WERI-Rb-1 (cell line): ENCODE data around the gene NKAIN2.

Experiments used
- DNase-seq: peaks from one replicate; pipeline ENCODE4 v3.0.0-alpha.2; 2020
- H3K27ac ChIP-seq: fragments of 250-450 bp; sonication (Bioruptor Pico); 2 replicates; pipeline ENCODE4 v1.5.1; 2020; ENCODE audit warnings: mild to moderate bottlenecking, moderate library complexity
- H3K27me3 ChIP-seq: fragments of 250-450 bp; sonication (Bioruptor Pico); 2 replicates; pipeline ENCODE4 v1.5.1; 2021; ENCODE audit warnings: mild to moderate bottlenecking, low read depth, moderate library complexity; ENCODE audit not compliant: insufficient read depth, severe bottlenecking
- H3K36me3 ChIP-seq: fragments of 250-450 bp; sonication (Bioruptor Pico); 2 replicates; pipeline ENCODE4 v1.5.1; 2020; ENCODE audit warnings: mild to moderate bottlenecking, moderate library complexity
- H3K4me3 ChIP-seq: 2 replicates; pipeline ENCODE4 v1.5.1; 2011; ENCODE audit warnings: low read depth, mild to moderate bottlenecking, control low read depth, low read length
- H3K9me3 ChIP-seq: fragments of 250-450 bp; sonication (Bioruptor Pico); 2 replicates; pipeline ENCODE4 v1.5.1; 2021; ENCODE audit warnings: mild to moderate bottlenecking, moderate library complexity; ENCODE audit not compliant: severe bottlenecking
- TF ChIP-seq, protein P1 (sequence below): IDR thresholded peaks from 2 replicates; pipeline ENCODE4 v1.5.1; 2011; ENCODE audit warnings: low read depth, mild to moderate bottlenecking, control low read depth, inconsistent platforms, low read length

The NKAIN2 gene

DNA sequence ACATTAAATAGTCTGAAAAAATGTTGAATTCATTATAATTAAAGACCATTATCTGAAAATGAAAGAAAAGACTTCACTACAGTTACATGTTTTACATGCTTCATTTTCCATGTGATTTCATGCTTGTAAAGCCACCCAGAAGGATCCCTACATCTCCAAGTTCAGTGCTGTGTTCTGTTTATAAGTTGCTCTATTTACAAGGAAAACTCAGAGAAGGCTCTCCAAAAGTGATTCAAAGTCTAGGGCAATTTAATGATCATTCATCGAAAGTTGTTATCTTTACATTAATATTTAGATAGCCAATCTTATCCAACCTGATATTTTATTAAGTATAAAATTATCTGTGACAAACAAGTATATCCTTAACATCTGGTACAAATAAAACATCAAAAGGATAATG is 663.7 kb downstream of the NKAIN2 start:
- H3K27ac ChIP-seq, result no peak overlapping the region
- H3K4me3 ChIP-seq, result no peak overlapping the region
- TF ChIP-seq, protein P1, sequence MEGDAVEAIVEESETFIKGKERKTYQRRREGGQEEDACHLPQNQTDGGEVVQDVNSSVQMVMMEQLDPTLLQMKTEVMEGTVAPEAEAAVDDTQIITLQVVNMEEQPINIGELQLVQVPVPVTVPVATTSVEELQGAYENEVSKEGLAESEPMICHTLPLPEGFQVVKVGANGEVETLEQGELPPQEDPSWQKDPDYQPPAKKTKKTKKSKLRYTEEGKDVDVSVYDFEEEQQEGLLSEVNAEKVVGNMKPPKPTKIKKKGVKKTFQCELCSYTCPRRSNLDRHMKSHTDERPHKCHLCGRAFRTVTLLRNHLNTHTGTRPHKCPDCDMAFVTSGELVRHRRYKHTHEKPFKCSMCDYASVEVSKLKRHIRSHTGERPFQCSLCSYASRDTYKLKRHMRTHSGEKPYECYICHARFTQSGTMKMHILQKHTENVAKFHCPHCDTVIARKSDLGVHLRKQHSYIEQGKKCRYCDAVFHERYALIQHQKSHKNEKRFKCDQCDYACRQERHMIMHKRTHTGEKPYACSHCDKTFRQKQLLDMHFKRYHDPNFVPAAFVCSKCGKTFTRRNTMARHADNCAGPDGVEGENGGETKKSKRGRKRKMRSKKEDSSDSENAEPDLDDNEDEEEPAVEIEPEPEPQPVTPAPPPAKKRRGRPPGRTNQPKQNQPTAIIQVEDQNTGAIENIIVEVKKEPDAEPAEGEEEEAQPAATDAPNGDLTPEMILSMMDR, result no peak
- DNase-seq, result no peak
- H3K36me3 ChIP-seq, result no peaks in the 10 kb centered on the region
- H3K9me3 ChIP-seq, result no peaks in the 10 kb centered on the region
- no peaks in the 10 kb centered on the region for H3K27me3 ChIP-seq

GRCh38 chr6:124470803-124471202 is 667.1 kb downstream of the NKAIN2 start:
- Histone ChIP-seq H3K27me3 (no peaks in the 10 kb centered on the region), H3K9me3 (no peaks in the 10 kb centered on the region), H3K36me3 (no peaks in the 10 kb centered on the region), H3K4me3 (no peak overlapping the region), H3K27ac (no peak overlapping the region)
- TF ChIP-seq, protein P1, result no peak
- no peak for DNase-seq

GRCh38 chr6:124475176-124475575 is 671.5 kb downstream of the NKAIN2 start:
- Histone ChIP-seq H3K27ac (no peak overlapping the region), H3K9me3 (no peaks in the 10 kb centered on the region), H3K36me3 (no peaks in the 10 kb centered on the region), H3K27me3 (no peaks in the 10 kb centered on the region), H3K4me3 (no peak overlapping the region)
- TF ChIP-seq, protein P1, result no peak
- no peak for DNase-seq

GRCh38 chr6:124478906-124479305 is 675.2 kb downstream of the NKAIN2 start:
- no peaks in the 10 kb centered on the region for H3K27me3 ChIP-seq
- TF ChIP-seq, protein P1, result no peak
- no peaks in the 10 kb centered on the region for H3K36me3 ChIP-seq
- H3K9me3 ChIP-seq, result no peaks in the 10 kb centered on the region
- DNase-seq, result no peak
- no peak overlapping the region for H3K27ac ChIP-seq
- H3K4me3 ChIP-seq, result no peak overlapping the region

GRCh38 chr6:124479991-124480430 is 676.3 kb downstream of the NKAIN2 start:
- no peaks in the 10 kb centered on the region for H3K27me3 ChIP-seq
- no peak overlapping the region for H3K4me3 ChIP-seq
- no peaks in the 10 kb centered on the region for H3K36me3 ChIP-seq
- H3K9me3 ChIP-seq, result no peaks in the 10 kb centered on the region
- TF ChIP-seq, protein P1, result no peak
- no peak overlapping the region for H3K27ac ChIP-seq
- no peak for DNase-seq

DNA sequence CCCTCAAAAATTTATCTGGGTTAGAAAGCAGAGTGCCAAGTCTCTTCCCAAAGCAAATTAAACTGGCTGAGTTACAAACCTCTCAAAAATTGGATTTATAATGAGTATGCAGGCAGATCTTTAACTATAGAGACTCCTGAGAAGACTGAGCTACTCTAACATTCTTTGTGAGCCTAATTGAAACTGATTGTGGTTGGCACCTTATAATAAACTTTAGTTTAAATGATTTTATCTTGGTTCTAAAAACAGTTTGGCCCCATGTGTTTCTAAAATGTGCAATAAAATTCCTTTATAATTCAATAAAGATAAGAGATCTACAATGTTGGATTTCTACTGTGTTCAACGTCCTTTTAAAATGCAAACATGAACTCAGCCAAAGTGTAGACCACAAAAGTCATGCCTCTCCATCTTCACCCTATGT is 678.4 kb downstream of the NKAIN2 start:
- TF ChIP-seq, protein P1, result no peak
- no peaks in the 10 kb centered on the region for H3K27me3 ChIP-seq
- no peak overlapping the region for H3K4me3 ChIP-seq
- H3K36me3 ChIP-seq, result no peaks in the 10 kb centered on the region
- no peaks in the 10 kb centered on the region for H3K9me3 ChIP-seq
- no peak overlapping the region for H3K27ac ChIP-seq
- DNase-seq, result no peak
